SK-N-SH treated with all-trans-retinoic acid at 6 μM for 48 hours (cell line): Measurements from ENCODE around the gene USHBP1.

Source experiments
- ATAC-seq: fragments of 200-7000 bp; cut with Tn5 transposase; 3 replicates; pipeline ENCODE4 v1.9.1; 2020; ENCODE audit warnings: mild to moderate bottlenecking, moderate library complexity
- ARNTL ChIP-seq: fragments of 450-650 bp; formaldehyde crosslinking; IDR thresholded peaks from 2 replicates; pipeline ENCODE4 v1.5.0; 2020; ENCODE audit warnings: low read depth, mild to moderate bottlenecking, moderate library complexity, borderline replicate concordance
- BACH2 ChIP-seq: fragments of 250-450 bp; sonication (Bioruptor Pico); IDR thresholded peaks from 2 replicates; pipeline ENCODE4 v1.9.0; 2021; ENCODE audit warnings: mild to moderate bottlenecking, borderline replicate concordance
- CSDC2 ChIP-seq: fragments of 250-450 bp; sonication (Bioruptor Pico); IDR thresholded peaks from 2 replicates; pipeline ENCODE4 v1.5.0; 2020; ENCODE audit warnings: mild to moderate bottlenecking, moderate library complexity
- ESRRG ChIP-seq: fragments of 250-450 bp; sonication (Bioruptor Pico); IDR thresholded peaks from 2 replicates; pipeline ENCODE4 v1.6.1; 2021; ENCODE audit warnings: mild to moderate bottlenecking
- GLIS3 ChIP-seq: fragments of 250-450 bp; sonication (Bioruptor Pico); IDR thresholded peaks from 2 replicates; pipeline ENCODE4 v1.5.0; 2020; ENCODE audit warnings: mild to moderate bottlenecking, moderate library complexity
- ISL1 ChIP-seq: fragments of 250-450 bp; sonication (Bioruptor Pico); IDR thresholded peaks from 2 replicates; pipeline ENCODE4 v2.1.2; 2022; ENCODE audit warnings: mild to moderate bottlenecking, moderate library complexity
- OSR1 ChIP-seq: fragments of 250-450 bp; sonication (Bioruptor Pico); IDR thresholded peaks from 2 replicates; pipeline ENCODE4 v1.8.0; 2022; ENCODE audit warnings: moderate library complexity, mild to moderate bottlenecking, inconsistent platforms
- PPARA ChIP-seq: fragments of 250-450 bp; sonication (Bioruptor Pico); IDR thresholded peaks from 2 replicates; pipeline ENCODE4 v1.5.0; 2020; ENCODE audit warnings: mild to moderate bottlenecking, borderline replicate concordance
- RARB ChIP-seq: fragments of 250-450 bp; sonication (Bioruptor Pico); IDR thresholded peaks from 2 replicates; pipeline ENCODE4 v1.8.0; 2021; ENCODE audit warnings: mild to moderate bottlenecking, moderate library complexity
- SNAI2 ChIP-seq: fragments of 250-450 bp; sonication (Bioruptor Pico); IDR thresholded peaks from 2 replicates; pipeline ENCODE4 v1.5.0; 2020; ENCODE audit warnings: mild to moderate bottlenecking, moderate library complexity
- TCF4 ChIP-seq: fragments of 250-450 bp; sonication (Bioruptor Pico); IDR thresholded peaks from 2 replicates; pipeline ENCODE4 v1.8.0; 2021; ENCODE audit warnings: mild to moderate bottlenecking, moderate library complexity, borderline replicate concordance
- TOX ChIP-seq: fragments of 250-450 bp; sonication (Bioruptor Pico); IDR thresholded peaks from 2 replicates; pipeline ENCODE4 v1.8.0; 2021; ENCODE audit warnings: mild to moderate bottlenecking, moderate library complexity, borderline replicate concordance
- ZC3H10 ChIP-seq: fragments of 250-450 bp; sonication (Bioruptor Pico); IDR thresholded peaks from 2 replicates; pipeline ENCODE4 v1.5.1; 2021; ENCODE audit warnings: mild to moderate bottlenecking, moderate library complexity
- ZFP3 ChIP-seq: fragments of 250-450 bp; sonication (Bioruptor Pico); IDR thresholded peaks from 2 replicates; pipeline ENCODE4 v1.5.0; 2020; ENCODE audit warnings: mild to moderate bottlenecking, moderate library complexity
- ZFP30 ChIP-seq: fragments of 450-650 bp; formaldehyde crosslinking; IDR thresholded peaks from 2 replicates; pipeline ENCODE4 v1.5.0; 2022; ENCODE audit warnings: mild to moderate bottlenecking, moderate library complexity
- ZNF565 ChIP-seq: fragments of 450-650 bp; formaldehyde crosslinking; conservative IDR thresholded peaks from 2 replicates; pipeline ENCODE4 v1.5.0; 2020; ENCODE audit warnings: low read depth, mild to moderate bottlenecking, moderate library complexity
- ZNF70 ChIP-seq: fragments of 450-650 bp; formaldehyde crosslinking; IDR thresholded peaks from 2 replicates; pipeline ENCODE4 v1.5.0; 2020; ENCODE audit warnings: mild to moderate bottlenecking, moderate library complexity
- ZNF8 ChIP-seq: fragments of 450-650 bp; formaldehyde crosslinking; IDR thresholded peaks from 2 replicates; pipeline ENCODE4 v1.5.0; 2020; ENCODE audit warnings: mild to moderate bottlenecking, moderate library complexity
- TF ChIP-seq, protein P1 (sequence below): fragments of 250-450 bp; sonication (Bioruptor Pico); IDR thresholded peaks from 2 replicates; pipeline ENCODE4 v1.5.1; 2020; ENCODE audit warnings: low read depth, mild to moderate bottlenecking, moderate library complexity
- TF ChIP-seq, protein P2 (sequence below): fragments of 250-450 bp; sonication (Bioruptor Pico); IDR thresholded peaks from 2 replicates; pipeline ENCODE4 v1.5.0; 2020; ENCODE audit warnings: mild to moderate bottlenecking, moderate library complexity
- TF ChIP-seq, protein P3 (sequence below): fragments of 250-450 bp; sonication (Bioruptor Pico); IDR thresholded peaks from 2 replicates; pipeline ENCODE4 v1.8.0; 2021; ENCODE audit warnings: low read depth, mild to moderate bottlenecking, moderate library complexity, borderline replicate concordance
- TF ChIP-seq, protein P4 (sequence below): fragments of 250-450 bp; sonication (Bioruptor Pico); IDR thresholded peaks from 2 replicates; pipeline ENCODE4 v1.8.0; 2020; ENCODE audit warnings: mild to moderate bottlenecking, moderate library complexity, borderline replicate concordance
- TF ChIP-seq, protein P5 (sequence below): fragments of 250-450 bp; sonication (Bioruptor Pico); IDR thresholded peaks from 2 replicates; pipeline ENCODE4 v1.5.1; 2021; ENCODE audit warnings: mild to moderate bottlenecking, moderate library complexity

The USHBP1 gene

DNA sequence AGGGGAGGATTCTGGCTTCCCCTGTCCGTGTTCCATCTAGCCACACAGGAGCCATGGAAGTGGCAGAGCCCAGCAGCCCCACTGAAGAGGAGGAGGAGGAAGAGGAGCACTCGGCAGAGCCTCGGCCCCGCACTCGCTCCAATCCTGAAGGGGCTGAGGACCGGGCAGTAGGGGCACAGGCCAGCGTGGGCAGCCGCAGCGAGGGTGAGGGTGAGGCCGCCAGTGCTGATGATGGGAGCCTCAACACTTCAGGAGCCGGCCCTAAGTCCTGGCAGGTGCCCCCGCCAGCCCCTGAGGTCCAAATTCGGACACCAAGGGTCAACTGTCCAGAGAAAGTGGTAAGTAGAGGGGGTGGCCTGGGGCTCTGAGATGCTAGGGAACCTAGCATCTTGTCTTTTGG, 4.2 kb upstream of the USHBP1 start:
- no peak for TF ChIP-seq ISL1 (CRISPR knock-in tag)
- TF ChIP-seq RARB (CRISPR knock-in tag) = no peak
- no peak for TF ChIP-seq CSDC2
- no peak for TF ChIP-seq OSR1 (CRISPR knock-in tag)
- no peak for TF ChIP-seq SNAI2 (CRISPR knock-in tag)
- no peak for TF ChIP-seq ESRRG (CRISPR knock-in tag)
- TF ChIP-seq ZNF70 (CRISPR knock-in tag) = no peak
- TF ChIP-seq, protein P1, sequence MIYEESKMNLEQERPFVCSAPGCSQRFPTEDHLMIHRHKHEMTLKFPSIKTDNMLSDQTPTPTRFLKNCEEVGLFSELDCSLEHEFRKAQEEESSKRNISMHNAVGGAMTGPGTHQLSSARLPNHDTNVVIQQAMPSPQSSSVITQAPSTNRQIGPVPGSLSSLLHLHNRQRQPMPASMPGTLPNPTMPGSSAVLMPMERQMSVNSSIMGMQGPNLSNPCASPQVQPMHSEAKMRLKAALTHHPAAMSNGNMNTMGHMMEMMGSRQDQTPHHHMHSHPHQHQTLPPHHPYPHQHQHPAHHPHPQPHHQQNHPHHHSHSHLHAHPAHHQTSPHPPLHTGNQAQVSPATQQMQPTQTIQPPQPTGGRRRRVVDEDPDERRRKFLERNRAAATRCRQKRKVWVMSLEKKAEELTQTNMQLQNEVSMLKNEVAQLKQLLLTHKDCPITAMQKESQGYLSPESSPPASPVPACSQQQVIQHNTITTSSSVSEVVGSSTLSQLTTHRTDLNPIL = no peak
- no peak for TF ChIP-seq PPARA (CRISPR knock-in tag)
- TF ChIP-seq, all 23 proteins: peak for 0
- ATAC-seq = no peak

DNA sequence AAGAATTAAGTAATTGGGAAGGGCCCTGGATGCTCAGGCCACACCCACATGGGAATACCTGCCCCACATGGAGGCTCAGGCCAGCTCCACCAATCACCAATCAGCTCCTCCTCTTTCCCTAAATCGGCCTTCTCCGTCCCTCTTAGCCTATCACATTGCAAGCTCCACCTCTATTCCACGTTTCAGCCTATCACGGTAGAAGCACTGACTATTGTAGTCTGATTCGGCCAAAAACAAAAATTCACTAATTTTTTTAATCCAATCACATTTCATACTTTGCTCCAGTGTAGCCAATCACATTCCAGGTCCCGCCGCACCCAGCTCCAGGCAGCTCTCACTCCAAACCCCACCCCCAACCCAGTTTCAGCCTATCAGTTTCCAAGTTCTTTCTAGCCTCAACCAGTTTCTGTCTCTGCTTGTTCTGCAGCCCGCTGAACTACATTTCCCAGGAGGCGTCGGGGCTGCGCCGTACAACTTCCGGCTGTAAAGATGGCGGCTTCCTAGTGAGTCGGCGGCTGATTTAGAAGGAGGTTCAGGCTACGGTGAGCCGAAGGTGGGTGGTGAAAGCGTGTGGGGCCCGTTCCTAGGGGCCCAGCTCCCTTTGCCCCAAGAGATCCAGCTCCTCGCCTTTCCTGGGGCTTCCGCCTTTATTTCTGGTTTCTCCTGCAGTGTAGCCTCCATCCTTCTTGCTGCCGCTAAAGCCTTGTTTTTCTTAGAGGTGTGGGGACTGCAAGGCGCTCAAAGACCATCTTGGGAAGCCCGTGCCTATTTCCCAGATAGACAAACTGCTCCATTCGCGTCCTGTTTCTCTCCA, 2.6 kb upstream of the USHBP1 start, which contains the start of gene BABAM1:
Gene BABAM1, plus strand, starts transcription at position 469 of the 814 bp plus-strand sequence. CDS start 1,364 bp downstream, outside the sequence.
- peak; percentile 97 for ATAC-seq
- peak; percentile 99 for TF ChIP-seq SNAI2 (CRISPR knock-in tag)
- peak; percentile 97 for TF ChIP-seq PPARA (CRISPR knock-in tag)
- no peak for TF ChIP-seq TCF4 (CRISPR knock-in tag)
- TF ChIP-seq, protein P2, sequence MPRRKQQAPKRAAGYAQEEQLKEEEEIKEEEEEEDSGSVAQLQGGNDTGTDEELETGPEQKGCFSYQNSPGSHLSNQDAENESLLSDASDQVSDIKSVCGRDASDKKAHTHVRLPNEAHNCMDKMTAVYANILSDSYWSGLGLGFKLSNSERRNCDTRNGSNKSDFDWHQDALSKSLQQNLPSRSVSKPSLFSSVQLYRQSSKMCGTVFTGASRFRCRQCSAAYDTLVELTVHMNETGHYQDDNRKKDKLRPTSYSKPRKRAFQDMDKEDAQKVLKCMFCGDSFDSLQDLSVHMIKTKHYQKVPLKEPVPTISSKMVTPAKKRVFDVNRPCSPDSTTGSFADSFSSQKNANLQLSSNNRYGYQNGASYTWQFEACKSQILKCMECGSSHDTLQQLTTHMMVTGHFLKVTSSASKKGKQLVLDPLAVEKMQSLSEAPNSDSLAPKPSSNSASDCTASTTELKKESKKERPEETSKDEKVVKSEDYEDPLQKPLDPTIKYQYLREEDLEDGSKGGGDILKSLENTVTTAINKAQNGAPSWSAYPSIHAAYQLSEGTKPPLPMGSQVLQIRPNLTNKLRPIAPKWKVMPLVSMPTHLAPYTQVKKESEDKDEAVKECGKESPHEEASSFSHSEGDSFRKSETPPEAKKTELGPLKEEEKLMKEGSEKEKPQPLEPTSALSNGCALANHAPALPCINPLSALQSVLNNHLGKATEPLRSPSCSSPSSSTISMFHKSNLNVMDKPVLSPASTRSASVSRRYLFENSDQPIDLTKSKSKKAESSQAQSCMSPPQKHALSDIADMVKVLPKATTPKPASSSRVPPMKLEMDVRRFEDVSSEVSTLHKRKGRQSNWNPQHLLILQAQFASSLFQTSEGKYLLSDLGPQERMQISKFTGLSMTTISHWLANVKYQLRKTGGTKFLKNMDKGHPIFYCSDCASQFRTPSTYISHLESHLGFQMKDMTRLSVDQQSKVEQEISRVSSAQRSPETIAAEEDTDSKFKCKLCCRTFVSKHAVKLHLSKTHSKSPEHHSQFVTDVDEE (CRISPR knock-in tag) = peak; percentile 97
- peak; percentile 14; the same call in 1 of the 2 replicates for TF ChIP-seq ZFP30
- TF ChIP-seq RARB (CRISPR knock-in tag) = no peak
- no peak for TF ChIP-seq ZC3H10 (CRISPR knock-in tag)
- peak; percentile 66; the same call in 1 of the 2 replicates for TF ChIP-seq ARNTL (CRISPR knock-in tag)
- TF ChIP-seq ZFP3 (CRISPR knock-in tag) = peak; percentile 67; the same call in 1 of the 2 replicates
- TF ChIP-seq, protein P3, sequence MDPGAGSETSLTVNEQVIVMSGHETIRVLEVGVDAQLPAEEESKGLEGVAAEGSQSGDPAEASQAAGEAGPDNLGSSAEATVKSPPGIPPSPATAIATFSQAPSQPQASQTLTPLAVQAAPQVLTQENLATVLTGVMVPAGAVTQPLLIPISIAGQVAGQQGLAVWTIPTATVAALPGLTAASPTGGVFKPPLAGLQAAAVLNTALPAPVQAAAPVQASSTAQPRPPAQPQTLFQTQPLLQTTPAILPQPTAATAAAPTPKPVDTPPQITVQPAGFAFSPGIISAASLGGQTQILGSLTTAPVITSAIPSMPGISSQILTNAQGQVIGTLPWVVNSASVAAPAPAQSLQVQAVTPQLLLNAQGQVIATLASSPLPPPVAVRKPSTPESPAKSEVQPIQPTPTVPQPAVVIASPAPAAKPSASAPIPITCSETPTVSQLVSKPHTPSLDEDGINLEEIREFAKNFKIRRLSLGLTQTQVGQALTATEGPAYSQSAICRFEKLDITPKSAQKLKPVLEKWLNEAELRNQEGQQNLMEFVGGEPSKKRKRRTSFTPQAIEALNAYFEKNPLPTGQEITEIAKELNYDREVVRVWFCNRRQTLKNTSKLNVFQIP (CRISPR knock-in tag) = no peak
- TF ChIP-seq, protein P4, sequence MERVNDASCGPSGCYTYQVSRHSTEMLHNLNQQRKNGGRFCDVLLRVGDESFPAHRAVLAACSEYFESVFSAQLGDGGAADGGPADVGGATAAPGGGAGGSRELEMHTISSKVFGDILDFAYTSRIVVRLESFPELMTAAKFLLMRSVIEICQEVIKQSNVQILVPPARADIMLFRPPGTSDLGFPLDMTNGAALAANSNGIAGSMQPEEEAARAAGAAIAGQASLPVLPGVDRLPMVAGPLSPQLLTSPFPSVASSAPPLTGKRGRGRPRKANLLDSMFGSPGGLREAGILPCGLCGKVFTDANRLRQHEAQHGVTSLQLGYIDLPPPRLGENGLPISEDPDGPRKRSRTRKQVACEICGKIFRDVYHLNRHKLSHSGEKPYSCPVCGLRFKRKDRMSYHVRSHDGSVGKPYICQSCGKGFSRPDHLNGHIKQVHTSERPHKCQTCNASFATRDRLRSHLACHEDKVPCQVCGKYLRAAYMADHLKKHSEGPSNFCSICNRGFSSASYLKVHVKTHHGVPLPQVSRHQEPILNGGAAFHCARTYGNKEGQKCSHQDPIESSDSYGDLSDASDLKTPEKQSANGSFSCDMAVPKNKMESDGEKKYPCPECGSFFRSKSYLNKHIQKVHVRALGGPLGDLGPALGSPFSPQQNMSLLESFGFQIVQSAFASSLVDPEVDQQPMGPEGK (CRISPR knock-in tag) = no peak
- TF ChIP-seq ISL1 (CRISPR knock-in tag) = peak; percentile 30; the same call in 1 of the 2 replicates
- no peak for TF ChIP-seq GLIS3 (CRISPR knock-in tag)
- 0 out of 2 replicates have a peak, but pooled peaks have one; percentile 43 for TF ChIP-seq ZNF8 (CRISPR knock-in tag)
- TF ChIP-seq, protein P1 = no peak
- no peak for TF ChIP-seq TOX
- peak; percentile 40; the same call in 1 of the 2 replicates for TF ChIP-seq OSR1 (CRISPR knock-in tag)
- TF ChIP-seq ZNF70 (CRISPR knock-in tag) = peak; percentile 52; the same call in 1 of the 2 replicates
- peak; percentile 95 for TF ChIP-seq CSDC2
- peak; percentile 41; the same call in 1 of the 2 replicates for TF ChIP-seq ESRRG (CRISPR knock-in tag)
- TF ChIP-seq ZNF565 (CRISPR knock-in tag) = peak; percentile 93
- TF ChIP-seq BACH2 = peak; percentile 87; the same call in 1 of the 2 replicates
- TF ChIP-seq, protein P5, sequence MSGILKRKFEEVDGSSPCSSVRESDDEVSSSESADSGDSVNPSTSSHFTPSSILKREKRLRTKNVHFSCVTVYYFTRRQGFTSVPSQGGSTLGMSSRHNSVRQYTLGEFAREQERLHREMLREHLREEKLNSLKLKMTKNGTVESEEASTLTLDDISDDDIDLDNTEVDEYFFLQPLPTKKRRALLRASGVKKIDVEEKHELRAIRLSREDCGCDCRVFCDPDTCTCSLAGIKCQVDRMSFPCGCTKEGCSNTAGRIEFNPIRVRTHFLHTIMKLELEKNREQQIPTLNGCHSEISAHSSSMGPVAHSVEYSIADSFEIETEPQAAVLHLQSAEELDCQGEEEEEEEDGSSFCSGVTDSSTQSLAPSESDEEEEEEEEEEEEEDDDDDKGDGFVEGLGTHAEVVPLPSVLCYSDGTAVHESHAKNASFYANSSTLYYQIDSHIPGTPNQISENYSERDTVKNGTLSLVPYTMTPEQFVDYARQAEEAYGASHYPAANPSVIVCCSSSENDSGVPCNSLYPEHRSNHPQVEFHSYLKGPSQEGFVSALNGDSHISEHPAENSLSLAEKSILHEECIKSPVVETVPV (CRISPR knock-in tag) = no peak
